Adrenal gland (tissue), 12 donors: ENCODE results near the gene SLC13A3. TPM values are rescaled to one million over a fixed set of nuclear protein-coding genes. Genes with fewer than 3 reads are reported as not detected.

Experiments
- DNase-seq, 7 donors: peaks; one replicate each; pipeline ENCODE4 v3.0.0-alpha.2; 2019 to 2020
- H3K27ac ChIP-seq, 5 donors: fragments of 200-600 bp; sonication (generic) in 4 of 5; 1 replicate in 3 of 5; 2 replicates in 2 of 5; pipeline versions ENCODE4 v1.5.1 to v1.8.0; 2016 to 2020; ENCODE audit warnings: mild to moderate bottlenecking in 1 of 5
- H3K27me3 ChIP-seq: fragments of 200-600 bp; 2 replicates; pipeline ENCODE4 v1.8.0; 2021
- H3K36me3 ChIP-seq, 2 donors: fragments of 200-600 bp; replicated peaks in 1 of 2; 1 replicate in 1 of 2; 2 replicates in 1 of 2; pipeline versions ENCODE4 v1.5.1 to v1.8.0; 2018 to 2022
- H3K4me1 ChIP-seq, 2 donors: fragments of 200-600 bp; replicated peaks in 1 of 2; 1 replicate in 1 of 2; 2 replicates in 1 of 2; pipeline versions ENCODE4 v1.5.1 to v1.8.0; 2018 to 2021
- H3K4me3 ChIP-seq, 4 donors: fragments of 200-600 bp; sonication (generic) in 3 of 4; one replicate each; pipeline ENCODE4 v1.5.1; 2016 to 2018
- H3K9me3 ChIP-seq, 3 donors: fragments of 200-600 bp; sonication (generic) in 1 of 3; replicated peaks in 1 of 3; 1 replicate in 2 of 3; 2 replicates in 1 of 3; pipeline versions ENCODE4 v1.5.1 to v1.8.0; 2016 to 2021
- POLR2A ChIP-seq, 2 donors: fragments of 450-650 bp; IDR thresholded peaks; one replicate each; pipeline ENCODE4 v1.6.1; 2017; ENCODE audit warnings: antibody characterized with exemption in 2 of 2, mild to moderate bottlenecking in 2 of 2, moderate library complexity in 1 of 2
- WGBS, 4 donors: extraction: QIAGEN DNeasy Blood & Tissue Kit in 2 of 4; methylation state at CpG; one replicate each; pipeline versions ENCODE4 v1.1.5 to v1.1.7; 2013 to 2017; 5-methylcytosine and 5-hydroxymethylcytosine counted together
- intact Hi-C, 2 donors: fragments of 100-400 bp; cut with DNase I; formaldehyde crosslinking; loops; one replicate each; pipeline versions ENCODE4 v1.14.1 to v1.15.0; 2022 to 2023
- polyA plus RNA-seq, 3 donors: library from polyadenylated mRNA; stranded (reverse); fragments of 200-250 nt in 2 of 3; fragments of 350-450 nt in 1 of 3; fragmentation: Illumina TruSeq in 1 of 3; extraction: RNeasy Lipid Tissue Mini Kit (QIAGEN cat#74804) in 1 of 3; gene quantifications; one replicate each; pipeline ENCODE4 v1.2.3, GENCODE V29; 2013 to 2014
- total RNA-seq, 9 donors: library from RNA; depleted of rRNA in 4 of 9; stranded (reverse); fragments of >200 nt in 4 of 9; fragments of 120-200 nt in 1 of 9; fragmentation: NEBNext Ultra II Directional in 1 of 9; extraction: Animal tissue kit (Norgen Biotek cat#: 25700) in 1 of 9; gene quantifications; one replicate each; pipeline versions ENCODE4 v1.1.0 to v1.2.4, GENCODE V29; 2013 to 2023
- TF ChIP-seq, protein P1 (sequence below), 6 experiments: fragments of 450-650 bp in 4 of 6; fragments of 200-600 bp in 2 of 6; sonication (generic) in 1 of 6; IDR thresholded peaks; 1 replicate in 5 of 6; 2 replicates in 1 of 6; pipeline versions ENCODE4 v1.5.1 to v1.8.0; 2016 to 2021; ENCODE audit warnings: antibody characterized with exemption in 6 of 6, mild to moderate bottlenecking in 2 of 6, moderate library complexity in 1 of 6
- donor health status: healthy with polysubstance abuse.
- donor health status: Bipolar disorder and iron deficiency.
- donor health status: DM: yes; HTN: yes; CAD: no.
- donor health status: DM: no; HTN: no; CAD: no.
- donor health status: DM: no; HTN: no; CAD: no.
- donor health status: DM: yes; HTN: yes; CAD: no.

The SLC13A3 gene
- total and polyA plus RNA-seq, 12 donors: 1.5 to 11.2 (median 3.9) TPM

DNA sequence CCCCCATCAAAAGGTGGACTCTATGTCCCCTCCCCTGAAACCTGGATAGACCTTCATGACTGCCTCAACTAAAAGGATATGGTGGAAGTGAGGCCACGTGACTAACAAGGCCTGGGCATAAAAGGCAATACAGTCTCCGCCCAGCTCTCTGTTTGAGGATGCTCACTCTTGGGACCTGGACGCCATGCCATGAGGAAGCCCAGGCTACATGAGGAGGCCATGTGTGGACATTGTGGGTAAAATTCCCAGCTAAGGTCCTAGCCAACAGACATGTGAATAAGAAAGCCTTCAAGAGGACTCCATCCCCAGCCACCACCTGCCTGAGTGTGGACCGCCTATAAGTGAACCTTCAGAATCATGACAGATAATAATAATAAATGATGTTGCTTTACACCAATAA lies 130.7 kb downstream of the SLC13A3 start:
- intact Hi-C loops: loop anchor here in 1 of 2 donors (5.0 kb wide), 1 partner anchor 162 kb away; no protein-coding TSS in a partner anchor
- Histone ChIP-seq H3K27me3 (peaks cover 11% of the 10 kb centered on the region), H3K36me3 (no peaks in the 10 kb centered on the region), H3K9me3 (no peaks in the 10 kb centered on the region), H3K4me1 (no peaks in the 10 kb centered on the region), H3K27ac (no peak overlapping the region), H3K4me3 (no peak overlapping the region)
- DNase-seq: no peak
- 73 to 87% (median 77%) methylated on average over 4 of the region's 4 CpGs for WGBS, 4 donors
- TF ChIP-seq POLR2A (IDR thresholded peaks at IDR 0.05): no peak
- TF ChIP-seq, protein P1, sequence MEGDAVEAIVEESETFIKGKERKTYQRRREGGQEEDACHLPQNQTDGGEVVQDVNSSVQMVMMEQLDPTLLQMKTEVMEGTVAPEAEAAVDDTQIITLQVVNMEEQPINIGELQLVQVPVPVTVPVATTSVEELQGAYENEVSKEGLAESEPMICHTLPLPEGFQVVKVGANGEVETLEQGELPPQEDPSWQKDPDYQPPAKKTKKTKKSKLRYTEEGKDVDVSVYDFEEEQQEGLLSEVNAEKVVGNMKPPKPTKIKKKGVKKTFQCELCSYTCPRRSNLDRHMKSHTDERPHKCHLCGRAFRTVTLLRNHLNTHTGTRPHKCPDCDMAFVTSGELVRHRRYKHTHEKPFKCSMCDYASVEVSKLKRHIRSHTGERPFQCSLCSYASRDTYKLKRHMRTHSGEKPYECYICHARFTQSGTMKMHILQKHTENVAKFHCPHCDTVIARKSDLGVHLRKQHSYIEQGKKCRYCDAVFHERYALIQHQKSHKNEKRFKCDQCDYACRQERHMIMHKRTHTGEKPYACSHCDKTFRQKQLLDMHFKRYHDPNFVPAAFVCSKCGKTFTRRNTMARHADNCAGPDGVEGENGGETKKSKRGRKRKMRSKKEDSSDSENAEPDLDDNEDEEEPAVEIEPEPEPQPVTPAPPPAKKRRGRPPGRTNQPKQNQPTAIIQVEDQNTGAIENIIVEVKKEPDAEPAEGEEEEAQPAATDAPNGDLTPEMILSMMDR (IDR thresholded peaks at IDR 0.05): no peak

DNA sequence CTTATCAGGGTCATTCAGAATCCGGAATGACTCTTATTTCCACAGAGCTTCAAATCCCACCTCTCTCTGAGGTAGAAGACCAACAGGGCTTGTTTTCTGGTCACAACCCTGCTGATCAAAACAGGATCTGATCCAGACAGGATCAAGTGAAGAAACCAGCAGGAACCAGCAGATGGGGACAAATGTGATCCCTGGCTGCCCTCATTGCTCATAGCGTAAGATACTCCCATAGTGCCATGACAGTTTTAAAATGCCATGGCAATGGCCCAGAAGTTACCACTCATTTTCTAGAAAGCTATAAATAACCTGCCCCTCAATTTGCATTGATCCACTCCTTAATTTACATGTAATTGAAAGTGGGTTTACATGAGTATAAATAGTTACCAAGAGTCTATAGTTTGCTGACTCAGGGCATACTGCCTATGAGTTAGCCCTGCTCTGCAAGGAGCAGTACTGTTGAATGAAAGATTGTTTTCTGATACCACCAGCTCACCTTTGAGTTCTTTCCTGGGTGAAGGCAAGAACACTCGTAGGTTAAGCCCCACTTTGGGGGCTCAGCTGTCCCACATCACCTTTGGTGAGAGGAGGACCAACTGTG lies 131.7 kb downstream of the SLC13A3 start:
- intact Hi-C loops: loop anchor here in 1 of 2 donors (5.0 kb wide), 1 partner anchor 163 kb away; no protein-coding TSS in a partner anchor
- DNase-seq: no peak
- Histone ChIP-seq H3K36me3 (no peaks in the 10 kb centered on the region), H3K27me3 (peaks cover 15% of the 10 kb centered on the region), H3K4me3 (no peak overlapping the region), H3K27ac (no peak overlapping the region), H3K4me1 (no peaks in the 10 kb centered on the region), H3K9me3 (no peaks in the 10 kb centered on the region)
- TF ChIP-seq POLR2A (IDR thresholded peaks at IDR 0.05): no peak
- TF ChIP-seq, protein P1 (IDR thresholded peaks at IDR 0.05): no peak
- 63 to 73% (median 68%) methylated on average over 3 of the region's 3 CpGs for WGBS, 4 donors

DNA sequence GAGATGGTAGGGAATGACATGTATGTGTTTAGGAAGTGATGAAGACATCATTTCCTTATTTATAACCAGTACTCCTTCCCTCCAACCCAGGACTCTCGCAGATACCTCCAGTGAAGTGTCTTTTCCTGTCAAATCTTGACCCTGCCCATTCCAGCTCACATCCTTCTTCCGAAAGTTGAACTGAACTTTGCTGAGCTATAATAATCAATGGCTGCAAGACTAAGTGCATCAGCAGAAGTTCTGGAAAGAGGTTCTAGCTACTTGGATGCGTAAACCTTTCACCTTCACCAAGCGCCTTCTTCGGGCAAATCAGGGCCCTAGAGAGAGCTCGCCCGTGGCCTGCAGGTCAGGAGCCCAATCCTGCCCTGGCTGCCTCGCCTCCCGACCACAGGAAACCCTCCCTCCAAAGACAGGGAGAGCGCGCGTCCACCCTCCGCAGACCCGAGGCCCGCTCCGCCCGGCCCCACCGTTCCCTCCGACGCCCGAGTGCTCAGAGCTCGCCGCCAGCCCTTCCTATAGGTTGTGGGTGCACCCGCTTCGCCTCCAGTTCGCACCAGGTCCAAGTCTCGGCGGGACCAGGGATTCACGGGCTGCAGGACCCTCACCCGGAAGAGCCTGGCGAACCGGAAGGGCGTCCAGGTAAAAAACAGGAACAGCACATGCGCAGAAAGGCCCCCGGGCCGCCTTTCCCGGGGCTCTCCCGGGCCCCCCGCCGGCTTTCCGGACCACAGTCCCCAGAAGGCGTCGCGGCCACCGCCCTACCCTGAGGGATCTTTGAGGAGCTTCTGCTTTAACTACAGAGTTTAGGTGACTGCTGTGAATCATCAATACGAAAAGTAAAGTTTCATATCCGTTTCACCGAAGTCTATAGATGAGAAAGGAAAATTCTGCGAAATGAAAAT lies 138.1 kb downstream of the SLC13A3 start, which contains the start of gene ZNF334:
TSS of gene ZNF334 (minus strand) at position 617 of the 902 bp plus-strand sequence. CDS start 1,457 bp downstream, outside the sequence.
- intact Hi-C loops: no loop called here
- peak in 1 of 2 donors; percentile 13 for TF ChIP-seq POLR2A (IDR thresholded peaks at IDR 0.05)
- TF ChIP-seq, protein P1 (IDR thresholded peaks at IDR 0.05): no peak
- no peaks in the 10 kb centered on the region for H3K9me3 ChIP-seq
- peak within 1 kb of the TSS in 3 of 5 donors; percentile 8 to 70 (median 64) for H3K27ac ChIP-seq
- H3K4me1 ChIP-seq: peaks cover 10 to 11% of the 10 kb centered on the region in 2 donors
- peaks cover 14% of the 10 kb centered on the region for H3K27me3 ChIP-seq
- H3K4me3 ChIP-seq: peak within 1 kb of the TSS; percentile 10 to 78 (median 56)
- WGBS, 4 donors: 3 to 11% (median 7%) methylated on average over 11 to 49 of the region's 49 CpGs
- peak; percentile 51 to 82 (median 67) for DNase-seq
- H3K36me3 ChIP-seq: no peaks in the 10 kb centered on the region

DNA sequence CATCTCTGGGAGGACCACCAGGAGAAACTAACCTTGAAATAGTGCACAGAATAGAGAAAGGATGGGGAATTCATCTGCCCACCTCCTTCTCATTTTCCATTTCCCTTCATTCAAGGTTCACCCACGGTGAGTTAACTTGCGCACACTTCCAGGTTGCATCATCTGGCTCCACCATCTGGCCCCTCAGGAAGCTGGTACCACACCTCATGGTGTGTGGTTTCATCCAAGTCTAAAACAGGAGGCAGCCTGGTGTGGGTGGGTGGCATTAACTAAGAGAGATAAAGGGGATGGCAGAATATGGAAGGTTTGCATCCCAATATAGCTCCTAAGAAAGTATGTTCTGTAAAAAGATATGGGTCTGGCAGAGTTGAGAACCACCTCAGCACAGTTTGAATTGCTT lies 141.7 kb downstream of the SLC13A3 start:
- Histone ChIP-seq H3K4me3 (no peak overlapping the region), H3K27me3 (no peaks in the 10 kb centered on the region), H3K4me1 (peaks cover 10 to 11% of the 10 kb centered on the region in 2 donors), H3K36me3 (no peaks in the 10 kb centered on the region), H3K9me3 (no peaks in the 10 kb centered on the region), H3K27ac (no peak overlapping the region)
- DNase-seq: no peak
- TF ChIP-seq, protein P1 (IDR thresholded peaks at IDR 0.05): no peak
- no peak for TF ChIP-seq POLR2A (IDR thresholded peaks at IDR 0.05)
- intact Hi-C loops: no loop called here
- WGBS, 4 donors: 61 to 88% (median 82%) methylated on average over 2 of the region's 2 CpGs
